Myocyte (in vitro differentiated cells): ENCODE results near the gene ACTR1B. TPM values are rescaled to one million over a fixed set of nuclear protein-coding genes. Genes with fewer than 3 reads are reported as not detected.
"Not testable (repeated sequence)": the region's sequence is repeated elsewhere in the genome, so short reads cannot be mapped to it uniquely, and the experiment has no call there.

ENCODE experiments used
- DNase-seq: peaks from one replicate; pipeline ENCODE4 v3.0.0-alpha.2; 2012; ENCODE audit warnings: low read depth
- total RNA-seq: library from RNA; depleted of rRNA; stranded (reverse); fragments of >200 nt; gene quantifications from 2 replicates; pipeline ENCODE4 v1.2.3, GENCODE V29; 2014

Gene ACTR1B
- total RNA-seq, 1 donor from 2014 or later, result 81.1 TPM

GRCh38 chr2:97659256-97660043 lies 4.4 kb downstream of the ACTR1B start:
- no peak for DNase-seq

- DNase-seq, result no peak
Observed at GRCh38 chr2:97658691-97659157, 5.1 kb downstream of the ACTR1B start.

GRCh38 chr2:97657986-97658690 lies 5.7 kb downstream of the ACTR1B start:
- no peak for DNase-seq

GRCh38 chr2:97656905-97657587 lies 6.8 kb downstream of the ACTR1B start:
- no peak for DNase-seq

- DNase-seq, result no peak
Observed at GRCh38 chr2:97656129-97656755, 7.6 kb downstream of the ACTR1B start.

DNA sequence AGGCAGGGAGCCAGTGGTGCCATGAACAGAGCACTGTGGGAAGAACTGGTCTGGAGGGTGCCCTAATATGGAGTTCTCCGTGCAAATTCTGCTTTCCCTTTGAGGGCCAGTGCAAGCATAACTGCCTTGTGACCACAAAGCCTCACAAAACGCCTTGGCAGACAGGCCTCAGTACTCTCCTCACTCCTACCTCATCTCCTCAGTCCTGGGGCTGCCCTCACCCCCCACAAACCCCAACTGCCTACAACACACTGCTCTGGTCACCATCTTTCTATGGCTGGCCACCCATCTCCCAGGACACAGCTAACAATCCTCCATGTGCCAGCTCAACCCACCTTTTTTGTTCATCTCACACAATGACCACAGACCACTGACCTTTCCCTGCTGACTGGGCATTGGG lies 9.1 kb downstream of the ACTR1B start:
- no peak for DNase-seq

GRCh38 chr2:97654309-97654708 lies 9.5 kb downstream of the ACTR1B start:
- no peak for DNase-seq

DNA sequence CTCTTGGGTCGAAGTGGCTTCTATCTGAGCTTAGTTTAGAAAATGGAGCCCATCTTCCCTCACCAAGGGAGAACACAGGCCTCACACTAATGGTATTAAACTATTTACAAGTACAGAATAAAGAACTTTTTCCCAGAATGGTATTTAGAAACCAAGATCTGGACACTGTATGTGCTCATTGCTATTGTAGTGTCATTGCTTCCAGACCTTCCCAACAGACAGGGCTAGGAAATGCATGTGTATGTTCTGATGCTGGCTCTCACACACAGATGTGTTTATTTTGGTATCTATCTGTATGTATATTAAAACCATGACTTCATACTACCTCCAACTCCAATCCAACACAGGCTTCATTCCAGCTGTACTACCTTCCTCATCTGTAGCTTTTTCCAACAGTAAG lies 10.0 kb downstream of the ACTR1B start:
- DNase-seq, result no peak

DNA sequence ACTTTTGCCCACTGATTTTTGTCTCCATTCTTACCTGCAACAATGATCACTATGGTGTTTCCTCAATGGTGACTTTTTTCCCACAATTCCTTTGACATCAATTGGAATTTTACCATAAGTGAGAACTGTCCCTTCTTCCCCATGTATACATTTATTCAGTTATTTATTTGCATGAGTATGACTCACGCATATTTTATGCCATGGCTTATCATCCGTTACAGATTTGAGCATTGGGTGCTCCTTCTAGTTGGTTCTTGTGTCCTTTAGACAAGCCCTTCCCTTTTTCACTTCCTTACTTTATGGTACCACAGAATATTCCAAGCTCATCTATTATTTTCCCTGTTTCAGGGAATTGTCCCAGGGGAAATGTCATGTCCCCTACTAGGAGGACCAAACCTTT lies 10.4 kb downstream of the ACTR1B start:
- DNase-seq, result no peak

DNA sequence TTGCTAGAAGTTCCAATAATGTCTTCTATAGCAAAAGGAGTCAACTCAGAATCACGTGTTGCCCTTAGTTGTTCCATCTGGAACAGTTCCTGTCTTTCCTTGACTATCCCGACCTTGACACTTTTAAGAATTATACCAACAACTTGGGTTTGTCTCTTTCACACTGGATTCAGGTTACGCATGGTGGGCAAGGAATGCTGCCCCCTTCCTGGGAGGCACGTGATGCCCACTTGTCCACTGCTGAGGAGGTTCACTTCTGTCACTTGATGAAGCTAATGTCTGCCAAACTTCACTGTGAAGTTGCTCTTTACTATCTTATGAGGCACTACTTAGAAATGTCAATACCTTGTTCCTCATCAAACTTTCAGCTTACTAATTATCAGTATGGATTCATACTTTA lies 12.7 kb downstream of the ACTR1B start:
- no peak for DNase-seq

DNA sequence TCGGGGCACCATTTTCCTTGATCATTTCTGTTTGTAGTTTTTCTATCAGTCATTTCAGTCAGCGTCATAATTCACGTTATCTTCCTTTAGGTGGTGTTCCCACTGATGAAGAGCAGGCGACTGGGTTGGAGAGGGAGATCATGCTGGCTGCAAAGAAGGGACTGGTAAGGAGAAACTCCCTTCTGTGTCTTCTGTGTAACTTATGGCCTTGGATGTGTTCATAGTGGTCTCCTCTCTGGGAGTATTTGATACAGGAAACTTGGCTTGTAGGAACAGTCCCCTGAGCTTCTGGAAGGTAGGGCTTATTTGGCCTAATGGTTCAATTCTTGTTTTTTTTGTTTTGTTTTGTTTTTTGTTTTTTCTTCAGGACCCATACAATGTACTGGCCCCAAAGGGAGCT lies 16.9 kb downstream of the ACTR1B start:
- no peak for DNase-seq

DNA sequence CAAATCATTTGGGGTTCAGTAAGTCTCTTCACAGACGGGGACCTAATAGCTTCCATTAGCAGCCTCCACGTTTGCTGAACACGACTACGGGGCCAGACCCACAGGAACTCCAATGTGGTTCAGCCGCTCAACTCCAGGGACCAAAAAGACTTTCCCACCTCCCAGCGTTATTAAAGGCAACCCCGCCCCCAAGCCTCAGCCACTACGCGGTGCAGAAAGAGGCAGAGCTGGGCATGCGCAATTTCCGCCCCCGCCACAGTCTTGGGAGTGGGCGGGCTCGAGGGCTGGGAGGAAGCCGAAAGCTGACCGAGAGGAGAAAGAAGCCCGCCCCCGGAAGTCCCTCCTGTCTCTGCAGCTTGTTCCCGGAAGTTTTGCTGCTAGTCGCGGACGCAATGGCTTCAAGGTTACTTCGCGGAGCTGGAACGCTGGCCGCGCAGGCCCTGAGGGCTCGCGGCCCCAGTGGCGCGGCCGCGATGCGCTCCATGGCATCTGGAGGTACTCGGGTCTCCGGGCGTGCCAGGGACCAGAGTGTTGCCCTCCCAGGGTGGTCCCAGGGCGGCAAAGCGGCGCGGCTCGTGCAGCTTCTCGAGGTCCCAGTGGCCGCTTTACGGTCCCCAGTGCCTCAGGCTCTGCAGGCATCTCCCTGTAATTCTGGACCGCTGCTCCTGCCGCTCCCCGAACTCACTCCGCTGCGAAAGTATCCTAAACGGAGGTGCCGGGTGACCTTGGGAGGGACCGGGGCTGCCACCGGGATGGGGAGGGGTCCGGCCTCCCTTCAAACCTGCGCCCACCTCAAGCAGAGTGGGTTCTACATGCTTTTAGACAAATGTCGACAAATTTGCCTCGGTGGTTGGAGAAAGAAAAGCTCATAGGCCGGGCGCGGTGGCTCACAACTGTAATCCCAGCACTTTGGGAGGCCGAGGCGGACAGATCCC lies 17.9 kb downstream of the ACTR1B start, which contains the start of gene COX5B:
TSS of gene COX5B (plus strand) at position 368 of the 935 bp plus-strand sequence. CDS start at position 393, 25 bp downstream.
- DNase-seq, result peak; percentile 98

DNA sequence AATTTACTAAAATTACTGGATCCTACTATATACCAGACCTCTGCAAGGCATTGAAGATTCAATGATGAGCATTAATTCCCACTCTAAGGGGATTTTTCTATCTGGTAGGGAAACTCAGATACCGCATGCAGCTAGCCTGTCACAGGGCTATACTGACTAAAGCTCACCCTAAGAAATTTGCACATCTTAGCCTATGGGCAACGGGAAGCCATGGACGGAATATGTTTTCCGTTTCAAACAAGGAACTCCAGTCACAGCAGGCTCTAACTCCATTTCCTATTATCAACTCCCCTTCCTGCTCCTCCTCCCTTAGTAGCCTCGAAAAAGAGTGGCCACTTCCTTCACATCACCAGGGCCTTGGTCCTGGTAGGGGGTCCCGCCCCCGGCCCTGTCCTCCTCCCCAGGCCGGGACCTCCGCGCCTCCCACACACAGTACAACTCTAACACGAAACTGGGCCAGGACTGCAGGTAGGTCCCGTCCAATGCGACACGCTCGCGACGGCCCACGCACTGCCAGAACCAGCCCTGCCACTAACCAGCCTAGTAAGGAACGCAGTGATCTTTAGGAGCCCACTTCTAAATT lies 18.6 kb downstream of the ACTR1B start:
- DNase-seq, result no peak

DNA sequence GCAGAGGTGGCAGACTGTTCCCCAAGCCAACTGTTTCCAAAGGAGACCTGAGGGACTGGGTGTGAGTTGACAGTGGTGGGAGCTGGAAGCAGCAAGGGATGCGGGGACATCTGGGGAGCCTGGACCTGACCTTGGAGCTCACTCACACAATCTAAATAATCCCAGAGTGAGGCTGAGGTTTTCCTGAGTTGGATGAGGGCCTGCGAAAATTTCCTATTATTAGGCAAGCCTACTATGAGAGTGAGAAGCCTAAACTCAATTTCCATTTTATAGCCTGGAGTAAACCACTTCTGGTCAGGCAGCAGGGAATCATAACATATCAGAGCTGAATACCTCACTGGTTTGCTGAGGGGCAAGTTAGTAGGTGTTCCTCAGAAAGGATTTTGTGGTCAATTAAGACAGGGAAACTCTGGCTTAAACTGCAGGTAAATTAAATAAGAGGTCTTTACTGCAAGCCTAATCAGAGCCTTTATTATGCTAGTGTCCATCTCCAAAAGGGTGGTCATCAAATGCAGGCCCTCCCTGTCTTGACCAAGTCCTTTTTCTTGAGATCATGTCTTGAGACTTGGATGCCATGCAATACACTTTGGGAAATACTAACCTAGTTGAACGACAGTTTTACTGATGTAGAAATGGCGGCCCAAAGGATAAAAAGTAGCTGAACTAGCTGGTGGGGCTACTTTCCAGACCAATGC lies 19.7 kb downstream of the ACTR1B start:
- DNase-seq, result no peak

- DNase-seq, result not testable (repeated sequence)
Observed at GRCh38 chr2:97626049-97626430, 37.8 kb downstream of the ACTR1B start.

DNA sequence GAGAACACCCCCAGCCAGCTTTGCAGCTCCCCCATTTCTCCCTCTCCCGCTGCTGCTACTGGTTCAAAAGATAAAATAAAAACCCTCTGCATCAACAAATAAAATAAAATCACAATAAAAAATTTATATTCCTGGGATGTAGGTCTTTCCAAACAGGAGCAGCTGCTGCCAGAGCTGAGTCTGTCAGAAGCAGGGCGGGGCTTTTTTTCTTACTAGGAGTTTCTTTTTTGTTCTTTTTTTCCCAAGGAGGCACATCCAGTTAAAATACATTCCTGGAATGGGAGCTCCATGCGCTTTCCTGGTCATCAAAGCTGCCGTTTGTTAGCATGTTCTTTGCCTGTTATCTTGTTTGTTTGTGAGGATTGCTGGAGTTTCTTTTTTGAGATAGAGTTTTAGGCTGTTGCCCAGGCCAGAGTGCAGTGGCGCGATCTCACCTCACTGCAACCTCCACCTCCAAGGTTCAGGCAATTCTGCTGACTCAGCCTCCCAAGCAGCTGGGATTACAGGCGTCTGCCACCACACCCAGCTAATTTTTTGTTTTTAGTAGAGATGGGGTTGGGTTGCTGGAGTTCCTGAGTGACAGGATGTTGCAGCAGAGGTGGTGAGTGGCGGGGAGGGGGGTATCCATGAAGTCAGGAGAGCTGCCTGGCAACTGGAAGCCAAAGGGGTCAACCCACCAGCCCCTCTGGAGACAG lies 38.3 kb downstream of the ACTR1B start:
- not testable (repeated sequence) for DNase-seq

DNA sequence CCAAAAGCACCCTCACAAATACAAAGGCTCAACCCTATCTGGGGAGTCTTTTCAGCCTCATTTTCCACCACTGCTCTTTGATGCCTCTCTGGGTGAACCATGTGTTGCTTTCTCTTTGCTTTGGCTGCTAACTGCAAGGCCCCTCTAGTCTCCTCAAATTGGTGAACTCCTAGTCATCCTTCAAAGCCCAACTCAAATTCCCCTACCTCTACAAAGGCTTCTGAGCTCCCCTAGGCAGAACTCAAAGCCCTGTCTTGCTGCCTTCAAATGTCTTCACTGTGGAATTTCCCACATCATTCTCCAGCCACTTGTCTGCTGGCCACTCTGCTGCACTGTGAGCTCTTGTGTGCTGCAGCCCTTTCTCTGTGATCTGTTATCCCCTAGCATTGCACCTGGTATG lies 40.9 kb downstream of the ACTR1B start:
- not testable (repeated sequence) for DNase-seq

GRCh38 chr2:97620492-97620891 lies 43.4 kb downstream of the ACTR1B start:
- not testable (repeated sequence) for DNase-seq
